Measurements from ENCODE around the gene ZWILCH.

The ZWILCH gene

GRCh38 chr15:66472176-66472999 is 32.7 kb upstream of the ZWILCH start:
- no peak overlapping the region for H3K4me3 ChIP-seq (ENCODE audit: low read depth, low read length)
- DNase-seq (ENCODE audit: low read depth): no peak
- TF ChIP-seq CTCF (IDR thresholded peaks at IDR 0.05; ENCODE audit: control insufficient read depth, extremely low read depth, insufficient read depth): no peak

- no peak overlapping the region for H3K4me3 ChIP-seq (ENCODE audit: low read depth, low read length)
- TF ChIP-seq CTCF (IDR thresholded peaks at IDR 0.05; ENCODE audit: control insufficient read depth, extremely low read depth, insufficient read depth): no peak
- DNase-seq (ENCODE audit: low read depth): no peak
Observed at GRCh38 chr15:66474135-66474534, 31.0 kb upstream of the ZWILCH start.

- DNase-seq (ENCODE audit: low read depth): no peak
- TF ChIP-seq CTCF (IDR thresholded peaks at IDR 0.05; ENCODE audit: control insufficient read depth, extremely low read depth, insufficient read depth): no peak
- H3K4me3 ChIP-seq (ENCODE audit: low read depth, low read length): no peak overlapping the region
Observed at GRCh38 chr15:66474963-66475362, 30.2 kb upstream of the ZWILCH start.

- no peak overlapping the region for H3K4me3 ChIP-seq (ENCODE audit: low read depth, low read length)
- DNase-seq (ENCODE audit: low read depth): no peak
- TF ChIP-seq CTCF (IDR thresholded peaks at IDR 0.05; ENCODE audit: control insufficient read depth, extremely low read depth, insufficient read depth): no peak
Observed at GRCh38 chr15:66476535-66476934, 28.6 kb upstream of the ZWILCH start.

GRCh38 chr15:66477011-66477410 is 28.1 kb upstream of the ZWILCH start:
- TF ChIP-seq CTCF (IDR thresholded peaks at IDR 0.05; ENCODE audit: control insufficient read depth, extremely low read depth, insufficient read depth): no peak
- DNase-seq (ENCODE audit: low read depth): no peak
- H3K4me3 ChIP-seq (ENCODE audit: low read depth, low read length): no peak overlapping the region

GRCh38 chr15:66480267-66480666 is 24.9 kb upstream of the ZWILCH start:
- TF ChIP-seq CTCF (IDR thresholded peaks at IDR 0.05; ENCODE audit: control insufficient read depth, extremely low read depth, insufficient read depth): no peak
- no peak for DNase-seq (ENCODE audit: low read depth)
- no peak overlapping the region for H3K4me3 ChIP-seq (ENCODE audit: low read depth, low read length)

Measured in LNCaP clone FGC (cell line).